HL-60 (cell line): ENCODE data around the gene CNTN6.

Source experiments
- CTCF ChIP-seq: IDR thresholded peaks from one replicate; pipeline ENCODE4 v1.5.1; 2011; ENCODE audit warnings: low read length, control low read depth, inconsistent platforms; ENCODE audit not compliant: insufficient read depth
- SPI1 ChIP-seq: IDR thresholded peaks from 2 replicates; pipeline ENCODE4 v1.6.1; 2012; ENCODE audit warnings: low read depth, mild to moderate bottlenecking, borderline replicate concordance

GRCh38 chr3:1423566-1424089, 330.8 kb downstream of the CNTN6 start:
- TF ChIP-seq SPI1: no peak
- no peak for TF ChIP-seq CTCF
